Adrenal gland (tissue), 12 donors: Measurements from ENCODE around the gene ASTN2. TPM values are rescaled to one million over a fixed set of nuclear protein-coding genes. Genes with fewer than 3 reads are reported as not detected.

Experiments used
- DNase-seq, 7 donors: peaks; one replicate each; pipeline ENCODE4 v3.0.0-alpha.2; 2019 to 2020
- H3K27ac ChIP-seq, 5 donors: fragments of 200-600 bp; sonication (generic) in 4 of 5; 1 replicate in 3 of 5; 2 replicates in 2 of 5; pipeline versions ENCODE4 v1.5.1 to v1.8.0; 2016 to 2020; ENCODE audit warnings: mild to moderate bottlenecking in 1 of 5
- H3K27me3 ChIP-seq: fragments of 200-600 bp; 2 replicates; pipeline ENCODE4 v1.8.0; 2021
- H3K36me3 ChIP-seq, 2 donors: fragments of 200-600 bp; replicated peaks in 1 of 2; 1 replicate in 1 of 2; 2 replicates in 1 of 2; pipeline versions ENCODE4 v1.5.1 to v1.8.0; 2018 to 2022
- H3K4me1 ChIP-seq, 2 donors: fragments of 200-600 bp; replicated peaks in 1 of 2; 1 replicate in 1 of 2; 2 replicates in 1 of 2; pipeline versions ENCODE4 v1.5.1 to v1.8.0; 2018 to 2021
- H3K4me3 ChIP-seq, 4 donors: fragments of 200-600 bp; sonication (generic) in 3 of 4; one replicate each; pipeline ENCODE4 v1.5.1; 2016 to 2018
- H3K9me3 ChIP-seq, 3 donors: fragments of 200-600 bp; sonication (generic) in 1 of 3; replicated peaks in 1 of 3; 1 replicate in 2 of 3; 2 replicates in 1 of 3; pipeline versions ENCODE4 v1.5.1 to v1.8.0; 2016 to 2021
- POLR2A ChIP-seq, 2 donors: fragments of 450-650 bp; IDR thresholded peaks; one replicate each; pipeline ENCODE4 v1.6.1; 2017; ENCODE audit warnings: antibody characterized with exemption in 2 of 2, mild to moderate bottlenecking in 2 of 2, moderate library complexity in 1 of 2
- WGBS, 4 donors: extraction: QIAGEN DNeasy Blood & Tissue Kit in 2 of 4; methylation state at CpG; one replicate each; pipeline versions ENCODE4 v1.1.5 to v1.1.7; 2013 to 2017; 5-methylcytosine and 5-hydroxymethylcytosine counted together
- intact Hi-C, 2 donors: fragments of 100-400 bp; cut with DNase I; formaldehyde crosslinking; loops; one replicate each; pipeline versions ENCODE4 v1.14.1 to v1.15.0; 2022 to 2023
- polyA plus RNA-seq, 3 donors: library from polyadenylated mRNA; stranded (reverse); fragments of 200-250 nt in 2 of 3; fragments of 350-450 nt in 1 of 3; fragmentation: Illumina TruSeq in 1 of 3; extraction: RNeasy Lipid Tissue Mini Kit (QIAGEN cat#74804) in 1 of 3; gene quantifications; one replicate each; pipeline ENCODE4 v1.2.3, GENCODE V29; 2013 to 2014
- total RNA-seq, 9 donors: library from RNA; depleted of rRNA in 4 of 9; stranded (reverse); fragments of >200 nt in 4 of 9; fragments of 120-200 nt in 1 of 9; fragmentation: NEBNext Ultra II Directional in 1 of 9; extraction: Animal tissue kit (Norgen Biotek cat#: 25700) in 1 of 9; gene quantifications; one replicate each; pipeline versions ENCODE4 v1.1.0 to v1.2.4, GENCODE V29; 2013 to 2023
- TF ChIP-seq, protein P1 (sequence below), 6 experiments: fragments of 450-650 bp in 4 of 6; fragments of 200-600 bp in 2 of 6; sonication (generic) in 1 of 6; IDR thresholded peaks; 1 replicate in 5 of 6; 2 replicates in 1 of 6; pipeline versions ENCODE4 v1.5.1 to v1.8.0; 2016 to 2021; ENCODE audit warnings: antibody characterized with exemption in 6 of 6, mild to moderate bottlenecking in 2 of 6, moderate library complexity in 1 of 6
- donor health status: healthy with polysubstance abuse.
- donor health status: Bipolar disorder and iron deficiency.
- donor health status: DM: yes; HTN: yes; CAD: no.
- donor health status: DM: no; HTN: no; CAD: no.
- donor health status: DM: no; HTN: no; CAD: no.
- donor health status: DM: yes; HTN: yes; CAD: no.

ASTN2 gene
- total and polyA plus RNA-seq, 12 donors, result 2.5 to 15.6 (median 6.8) TPM

DNA sequence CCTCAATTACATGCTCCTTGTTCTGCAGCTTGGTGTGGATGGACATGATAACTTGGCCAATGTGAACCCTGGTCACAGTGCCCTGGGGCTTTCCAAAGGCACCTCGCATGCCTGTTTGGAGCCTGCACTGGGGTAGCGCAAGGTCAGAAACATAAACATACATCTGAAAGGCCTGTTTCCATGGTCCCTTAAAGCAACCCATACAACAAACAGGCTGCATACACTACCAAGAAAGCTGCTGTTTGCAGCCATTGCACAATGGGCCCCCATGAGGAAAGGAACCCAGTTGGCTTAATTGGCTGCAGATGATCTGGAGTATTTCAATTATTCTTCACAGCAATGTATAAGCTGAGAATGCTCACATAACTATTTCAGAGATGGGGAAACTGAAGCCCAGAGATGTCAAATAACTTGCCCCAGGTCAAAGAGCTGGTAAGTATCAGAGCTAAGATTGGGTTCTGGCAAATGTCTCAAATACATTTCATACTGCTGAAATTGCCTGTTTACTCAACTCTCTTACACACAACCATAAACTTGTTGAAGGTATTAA, 233.9 kb downstream of the ASTN2 start:
- Histone ChIP-seq H3K4me1 (no peaks in the 10 kb centered on the region), H3K27me3 (no peaks in the 10 kb centered on the region), H3K27ac (no peak overlapping the region), H3K9me3 (no peaks in the 10 kb centered on the region), H3K36me3 (no peaks in the 10 kb centered on the region), H3K4me3 (no peak overlapping the region)
- TF ChIP-seq, protein P1, sequence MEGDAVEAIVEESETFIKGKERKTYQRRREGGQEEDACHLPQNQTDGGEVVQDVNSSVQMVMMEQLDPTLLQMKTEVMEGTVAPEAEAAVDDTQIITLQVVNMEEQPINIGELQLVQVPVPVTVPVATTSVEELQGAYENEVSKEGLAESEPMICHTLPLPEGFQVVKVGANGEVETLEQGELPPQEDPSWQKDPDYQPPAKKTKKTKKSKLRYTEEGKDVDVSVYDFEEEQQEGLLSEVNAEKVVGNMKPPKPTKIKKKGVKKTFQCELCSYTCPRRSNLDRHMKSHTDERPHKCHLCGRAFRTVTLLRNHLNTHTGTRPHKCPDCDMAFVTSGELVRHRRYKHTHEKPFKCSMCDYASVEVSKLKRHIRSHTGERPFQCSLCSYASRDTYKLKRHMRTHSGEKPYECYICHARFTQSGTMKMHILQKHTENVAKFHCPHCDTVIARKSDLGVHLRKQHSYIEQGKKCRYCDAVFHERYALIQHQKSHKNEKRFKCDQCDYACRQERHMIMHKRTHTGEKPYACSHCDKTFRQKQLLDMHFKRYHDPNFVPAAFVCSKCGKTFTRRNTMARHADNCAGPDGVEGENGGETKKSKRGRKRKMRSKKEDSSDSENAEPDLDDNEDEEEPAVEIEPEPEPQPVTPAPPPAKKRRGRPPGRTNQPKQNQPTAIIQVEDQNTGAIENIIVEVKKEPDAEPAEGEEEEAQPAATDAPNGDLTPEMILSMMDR (IDR thresholded peaks at IDR 0.05), result no peak
- no peak for TF ChIP-seq POLR2A (IDR thresholded peaks at IDR 0.05)
- WGBS, 4 donors, result 88 to 93% (median 91%) methylated on average over 2 of the region's 2 CpGs
- intact Hi-C loops, result no loop called here
- no peak for DNase-seq

DNA sequence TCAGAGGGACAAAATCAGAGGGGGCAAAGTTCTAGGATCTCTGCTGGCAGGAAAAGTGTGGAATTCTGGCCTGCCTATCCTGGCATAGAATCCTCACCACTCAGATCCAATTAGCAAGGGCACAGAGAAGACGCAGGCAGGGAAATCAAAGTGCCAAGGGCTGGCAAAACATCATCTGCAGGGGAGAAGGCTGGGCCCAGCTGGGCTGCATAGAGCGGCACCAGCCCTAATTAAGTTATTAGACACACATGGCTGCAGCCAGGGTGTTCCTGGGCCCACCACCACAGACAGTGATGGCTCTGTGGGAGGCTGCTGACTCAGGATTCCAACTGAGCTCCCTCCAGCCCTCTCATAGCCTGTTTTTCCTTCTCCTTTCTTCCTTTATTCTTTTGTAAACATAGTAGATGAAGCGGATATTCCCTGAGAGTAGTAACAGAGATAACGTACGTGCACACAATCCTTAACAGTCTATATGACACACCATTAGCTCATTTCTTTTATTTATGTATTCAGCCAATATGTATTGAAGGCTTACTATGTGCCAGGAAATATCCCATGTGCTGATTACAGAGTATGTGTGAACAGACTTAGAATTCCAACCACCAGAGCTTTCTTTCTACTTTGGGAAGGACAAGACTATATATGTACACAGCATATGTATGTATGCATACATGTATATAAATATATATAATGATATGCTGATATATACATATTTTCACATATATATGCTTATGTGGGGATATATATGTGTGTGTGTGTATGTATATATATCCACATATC, 236.1 kb downstream of the ASTN2 start:
- Histone ChIP-seq H3K4me1 (no peaks in the 10 kb centered on the region), H3K4me3 (no peak overlapping the region), H3K27me3 (no peaks in the 10 kb centered on the region), H3K27ac (no peak overlapping the region), H3K36me3 (no peaks in the 10 kb centered on the region), H3K9me3 (no peaks in the 10 kb centered on the region)
- DNase-seq, result peak in 1 of 7 donors; percentile 64
- intact Hi-C loops, result no loop called here
- WGBS, 4 donors, result 72 to 92% (median 79%) methylated on average over 5 of the region's 5 CpGs
- TF ChIP-seq POLR2A (IDR thresholded peaks at IDR 0.05), result no peak
- TF ChIP-seq, protein P1 (IDR thresholded peaks at IDR 0.05), result no peak

DNA sequence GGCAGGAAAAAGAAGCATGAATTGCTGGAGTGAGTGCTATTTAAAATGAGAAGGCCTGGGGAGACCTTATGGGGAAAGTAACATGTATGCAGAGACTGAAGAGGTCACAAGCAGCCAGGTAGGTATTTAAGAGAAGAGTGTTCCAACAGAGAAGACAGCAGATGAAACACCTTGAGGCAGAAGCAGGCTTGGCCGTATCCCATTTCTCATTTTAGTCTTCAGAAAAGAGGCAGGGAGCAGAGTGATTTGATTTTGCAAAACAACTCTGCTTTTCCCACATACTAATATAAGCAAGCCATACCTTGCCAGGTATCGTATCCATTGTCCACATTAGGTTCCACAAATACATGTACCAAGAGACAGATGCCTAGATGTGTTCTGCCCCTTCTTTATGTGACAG, 244.3 kb downstream of the ASTN2 start:
- Histone ChIP-seq H3K9me3 (no peaks in the 10 kb centered on the region), H3K27me3 (no peaks in the 10 kb centered on the region), H3K36me3 (no peaks in the 10 kb centered on the region), H3K4me3 (no peak overlapping the region), H3K4me1 (no peaks in the 10 kb centered on the region), H3K27ac (no peak overlapping the region)
- intact Hi-C loops, result no loop called here
- DNase-seq, result no peak
- TF ChIP-seq POLR2A (IDR thresholded peaks at IDR 0.05), result no peak
- TF ChIP-seq, protein P1 (IDR thresholded peaks at IDR 0.05), result no peak
- WGBS, 4 donors, result 76 to 80% (median 79%) methylated on average over 2 of the region's 2 CpGs

DNA sequence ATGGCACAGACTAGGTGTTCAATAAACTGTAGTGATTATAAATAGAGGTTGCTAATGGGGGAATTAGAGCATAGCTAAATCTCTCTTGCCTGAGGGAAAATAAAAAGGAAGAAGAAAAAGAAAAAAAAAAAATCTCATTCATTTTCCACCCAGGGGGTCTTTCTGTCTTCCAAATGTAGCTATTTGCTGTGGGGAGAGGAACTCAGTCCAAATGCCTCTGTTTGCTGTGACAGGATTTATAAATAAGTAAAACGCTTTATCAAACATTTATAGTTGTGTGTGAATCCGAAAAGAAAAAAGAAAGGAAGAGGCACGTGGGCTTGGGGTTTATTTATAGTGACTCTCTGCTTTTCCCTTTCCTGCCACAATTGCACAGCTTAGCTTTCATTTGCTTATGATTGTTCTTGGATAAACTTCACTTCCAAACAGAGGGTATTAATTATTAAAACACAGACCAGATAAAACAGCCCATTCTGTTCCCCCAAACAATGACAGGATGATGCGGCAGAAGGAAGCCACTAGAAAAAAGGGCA, 245.7 kb downstream of the ASTN2 start:
- 24 to 37% (median 32%) methylated on average over 4 of the region's 4 CpGs for WGBS, 4 donors
- H3K4me1 ChIP-seq, result no peaks in the 10 kb centered on the region
- intact Hi-C loops, result no loop called here
- no peaks in the 10 kb centered on the region for H3K9me3 ChIP-seq
- no peak for TF ChIP-seq POLR2A (IDR thresholded peaks at IDR 0.05)
- TF ChIP-seq, protein P1 (IDR thresholded peaks at IDR 0.05), result no peak
- no peak overlapping the region for H3K27ac ChIP-seq
- no peaks in the 10 kb centered on the region for H3K27me3 ChIP-seq
- no peaks in the 10 kb centered on the region for H3K36me3 ChIP-seq
- H3K4me3 ChIP-seq, result no peak overlapping the region
- DNase-seq, result no peak
